ENCODE data around the gene C15orf61. TPM values are rescaled to one million over a fixed set of nuclear protein-coding genes. Genes with fewer than 3 reads are reported as not detected.

Gene C15orf61
- total RNA-seq, 1 experiment from 2014 or later = 11.6 TPM

- Histone ChIP-seq H3K9me3 (no peaks in the 10 kb centered on the region), H3K4me3 (no peak overlapping the region), H3K36me3 (peaks cover 10% of the 10 kb centered on the region), H3K27me3 (no peaks in the 10 kb centered on the region)
- peak; percentile 49 for DNase-seq
Observed at GRCh38 chr15:67510597-67511190, 10.2 kb upstream of the C15orf61 start.

GRCh38 chr15:67511606-67512005, 9.3 kb upstream of the C15orf61 start:
- Histone ChIP-seq H3K36me3 (peaks cover 10% of the 10 kb centered on the region), H3K9me3 (no peaks in the 10 kb centered on the region), H3K27me3 (no peaks in the 10 kb centered on the region), H3K4me3 (no peak overlapping the region)
- DNase-seq = no peak

GRCh38 chr15:67512140-67512539, 8.8 kb upstream of the C15orf61 start:
- Histone ChIP-seq H3K4me3 (no peak overlapping the region), H3K9me3 (no peaks in the 10 kb centered on the region), H3K27me3 (no peaks in the 10 kb centered on the region), H3K36me3 (peaks cover 10% of the 10 kb centered on the region)
- DNase-seq = no peak

GRCh38 chr15:67512933-67513714, 7.8 kb upstream of the C15orf61 start:
- no peak for DNase-seq
- Histone ChIP-seq H3K4me3 (no peak overlapping the region), H3K27me3 (no peaks in the 10 kb centered on the region), H3K9me3 (no peaks in the 10 kb centered on the region), H3K36me3 (peaks cover 10% of the 10 kb centered on the region)

- DNase-seq = no peak
- H3K27me3 ChIP-seq = no peaks in the 10 kb centered on the region
- no peaks in the 10 kb centered on the region for H3K9me3 ChIP-seq
- peaks cover 10% of the 10 kb centered on the region for H3K36me3 ChIP-seq
- H3K4me3 ChIP-seq = no peak overlapping the region
Observed at GRCh38 chr15:67515090-67515489, 5.8 kb upstream of the C15orf61 start.

GRCh38 chr15:67515557-67515956, 5.4 kb upstream of the C15orf61 start:
- Histone ChIP-seq H3K27me3 (no peaks in the 10 kb centered on the region), H3K9me3 (no peaks in the 10 kb centered on the region), H3K36me3 (peaks cover 10% of the 10 kb centered on the region), H3K4me3 (no peak overlapping the region)
- no peak for DNase-seq

- no peak for DNase-seq
- H3K4me3 ChIP-seq = peak overlapping the region; percentile 74
- no peaks in the 10 kb centered on the region for H3K9me3 ChIP-seq
- no peaks in the 10 kb centered on the region for H3K27me3 ChIP-seq
- H3K36me3 ChIP-seq = peaks cover 3% of the 10 kb centered on the region
Observed at GRCh38 chr15:67520321-67521028, 456 bp upstream of the C15orf61 start.

GRCh38 chr15:67521783-67522568, 1.0 kb downstream of the C15orf61 start:
- peak overlapping the region; percentile 74 for H3K4me3 ChIP-seq
- DNase-seq = peak; percentile 21
- peaks cover 14% of the 10 kb centered on the region for H3K36me3 ChIP-seq
- no peaks in the 10 kb centered on the region for H3K27me3 ChIP-seq
- no peaks in the 10 kb centered on the region for H3K9me3 ChIP-seq

- Histone ChIP-seq H3K36me3 (peaks cover 28% of the 10 kb centered on the region), H3K9me3 (no peaks in the 10 kb centered on the region), H3K4me3 (peak overlapping the region; percentile 74), H3K27me3 (no peaks in the 10 kb centered on the region)
- no peak for DNase-seq
Observed at GRCh38 chr15:67523330-67523729, 2.4 kb downstream of the C15orf61 start.

- Histone ChIP-seq H3K36me3 (peaks cover 37% of the 10 kb centered on the region), H3K4me3 (no peak overlapping the region), H3K9me3 (no peaks in the 10 kb centered on the region), H3K27me3 (no peaks in the 10 kb centered on the region)
- no peak for DNase-seq
Observed at GRCh38 chr15:67524235-67524634, 3.3 kb downstream of the C15orf61 start.

- no peak for DNase-seq
- Histone ChIP-seq H3K9me3 (no peaks in the 10 kb centered on the region), H3K27me3 (no peaks in the 10 kb centered on the region), H3K36me3 (peaks cover 46% of the 10 kb centered on the region), H3K4me3 (no peak overlapping the region)
Observed at GRCh38 chr15:67528513-67528912, 7.6 kb downstream of the C15orf61 start.

- Histone ChIP-seq H3K27me3 (no peaks in the 10 kb centered on the region), H3K4me3 (no peak overlapping the region), H3K9me3 (no peaks in the 10 kb centered on the region), H3K36me3 (peaks cover 36% of the 10 kb centered on the region)
- peak; percentile 40 for DNase-seq
Observed at GRCh38 chr15:67531379-67531914, 10.5 kb downstream of the C15orf61 start.

GRCh38 chr15:67533873-67534272, 12.9 kb downstream of the C15orf61 start:
- Histone ChIP-seq H3K27me3 (no peaks in the 10 kb centered on the region), H3K9me3 (no peaks in the 10 kb centered on the region), H3K4me3 (no peak overlapping the region), H3K36me3 (peaks cover 12% of the 10 kb centered on the region)
- no peak for DNase-seq

- H3K9me3 ChIP-seq = no peaks in the 10 kb centered on the region
- no peaks in the 10 kb centered on the region for H3K27me3 ChIP-seq
- H3K4me3 ChIP-seq = no peak overlapping the region
- DNase-seq = no peak
- H3K36me3 ChIP-seq = peaks cover 7% of the 10 kb centered on the region
Observed at GRCh38 chr15:67534360-67534759, 13.4 kb downstream of the C15orf61 start.

- Histone ChIP-seq H3K36me3 (no peaks in the 10 kb centered on the region), H3K9me3 (no peaks in the 10 kb centered on the region), H3K4me3 (no peak overlapping the region), H3K27me3 (no peaks in the 10 kb centered on the region)
- DNase-seq = no peak
Observed at GRCh38 chr15:67537771-67538170, 16.8 kb downstream of the C15orf61 start.
